LNCaP clone FGC (cell line): ENCODE data around the gene SHMT2.
A peak's percentile ranks its signal among the peaks of the same experiment; 100 is the strongest.

Experiments used
- DNase-seq: peaks from one replicate; pipeline ENCODE4 v3.0.0-alpha.2; 2011; ENCODE audit warnings: low read depth
- H3K4me3 ChIP-seq: 2 replicates; pipeline ENCODE4 v1.5.1; 2011; ENCODE audit warnings: mild to moderate bottlenecking, low read depth, low read length, control low read depth
- CTCF ChIP-seq: IDR thresholded peaks from 2 replicates; pipeline ENCODE4 v1.5.1; 2012; ENCODE audit warnings: mild to moderate bottlenecking; ENCODE audit not compliant: control insufficient read depth, insufficient read depth; ENCODE audit errors: extremely low read depth

Gene SHMT2

DNA sequence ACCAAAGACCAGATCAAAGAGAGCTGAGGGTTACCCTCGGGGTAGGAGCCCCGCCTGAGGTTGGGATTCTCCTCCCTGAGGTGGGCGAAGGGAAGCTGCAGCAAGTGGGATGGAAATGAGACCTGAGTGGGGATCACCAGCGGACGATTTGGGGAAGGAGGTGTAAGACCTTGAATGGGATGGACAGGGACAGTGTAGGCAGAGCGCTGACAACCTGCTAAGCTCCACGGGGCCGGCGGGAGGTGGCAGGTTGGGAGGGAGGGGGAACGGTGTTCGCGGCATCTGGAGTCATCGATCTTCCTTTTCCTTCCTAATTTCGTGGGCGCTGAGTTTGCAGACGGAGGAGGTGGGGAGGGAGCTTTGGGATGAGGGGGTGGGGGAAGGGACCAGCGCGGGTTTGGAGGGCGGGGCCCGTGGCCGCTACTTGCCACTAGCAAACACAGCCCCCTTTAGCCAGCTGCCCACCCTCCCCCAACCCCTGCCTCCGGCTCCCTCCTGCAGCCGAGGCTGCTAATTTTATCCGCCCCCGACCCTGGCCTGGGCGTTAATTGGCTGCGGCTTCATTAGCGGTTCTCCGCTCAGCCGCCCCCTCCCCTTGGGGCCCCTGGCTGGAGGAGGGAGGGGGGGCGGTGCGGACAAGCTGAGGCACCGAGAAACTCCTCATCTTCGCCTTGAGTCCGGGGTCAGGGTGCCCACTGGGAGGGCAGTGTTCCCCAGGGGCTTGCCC lies 2.8 kb upstream of the SHMT2 start:
- TF ChIP-seq CTCF, result no peak
- DNase-seq, result no peak
- H3K4me3 ChIP-seq, result no peak overlapping the region

DNA sequence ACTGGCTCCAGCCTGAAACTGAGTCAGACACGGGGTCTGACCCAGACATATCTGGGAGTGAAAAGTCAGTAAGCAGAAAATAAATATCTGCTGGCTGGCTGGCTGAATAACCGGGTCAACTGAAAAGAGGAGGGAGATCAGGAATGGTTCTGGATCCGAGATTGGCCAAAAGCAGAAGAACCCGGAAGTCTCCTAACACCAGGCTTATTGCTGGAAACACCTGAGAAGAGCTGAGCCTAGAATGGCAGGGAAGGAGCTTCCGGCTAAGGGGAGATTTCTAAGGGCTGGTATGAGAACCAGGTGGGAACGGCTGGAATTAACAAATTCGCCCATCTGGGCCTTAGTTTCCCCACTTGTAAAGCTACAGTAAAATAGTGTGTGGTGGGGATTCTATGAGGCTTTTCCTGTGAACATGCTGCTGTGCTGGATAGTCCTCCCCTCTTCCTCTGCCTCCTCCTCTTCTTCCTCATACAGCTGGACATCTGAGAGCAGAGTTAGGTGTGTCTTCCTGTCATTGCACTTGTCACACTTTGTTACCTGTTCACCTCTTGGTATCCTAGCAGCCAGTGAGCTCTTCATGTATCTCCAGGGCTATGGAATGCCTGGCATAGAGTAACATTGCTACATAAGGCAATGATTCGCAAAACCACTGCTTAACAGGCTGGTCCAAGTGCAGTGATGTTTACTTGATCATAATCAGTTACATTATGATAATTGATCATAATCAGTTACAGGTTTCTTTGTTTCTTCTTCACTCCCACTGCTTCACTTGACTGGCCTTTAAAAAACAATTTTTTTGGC lies 2.0 kb upstream of the SHMT2 start:
- H3K4me3 ChIP-seq, result no peak overlapping the region
- DNase-seq, result peak; percentile 65
- no peak for TF ChIP-seq CTCF

- peak overlapping the region; percentile 89 for H3K4me3 ChIP-seq
- TF ChIP-seq CTCF, result no peak
- no peak for DNase-seq
Measured at GRCh38 chr12:57229046-57229633, 371 bp upstream of the SHMT2 start.

DNA sequence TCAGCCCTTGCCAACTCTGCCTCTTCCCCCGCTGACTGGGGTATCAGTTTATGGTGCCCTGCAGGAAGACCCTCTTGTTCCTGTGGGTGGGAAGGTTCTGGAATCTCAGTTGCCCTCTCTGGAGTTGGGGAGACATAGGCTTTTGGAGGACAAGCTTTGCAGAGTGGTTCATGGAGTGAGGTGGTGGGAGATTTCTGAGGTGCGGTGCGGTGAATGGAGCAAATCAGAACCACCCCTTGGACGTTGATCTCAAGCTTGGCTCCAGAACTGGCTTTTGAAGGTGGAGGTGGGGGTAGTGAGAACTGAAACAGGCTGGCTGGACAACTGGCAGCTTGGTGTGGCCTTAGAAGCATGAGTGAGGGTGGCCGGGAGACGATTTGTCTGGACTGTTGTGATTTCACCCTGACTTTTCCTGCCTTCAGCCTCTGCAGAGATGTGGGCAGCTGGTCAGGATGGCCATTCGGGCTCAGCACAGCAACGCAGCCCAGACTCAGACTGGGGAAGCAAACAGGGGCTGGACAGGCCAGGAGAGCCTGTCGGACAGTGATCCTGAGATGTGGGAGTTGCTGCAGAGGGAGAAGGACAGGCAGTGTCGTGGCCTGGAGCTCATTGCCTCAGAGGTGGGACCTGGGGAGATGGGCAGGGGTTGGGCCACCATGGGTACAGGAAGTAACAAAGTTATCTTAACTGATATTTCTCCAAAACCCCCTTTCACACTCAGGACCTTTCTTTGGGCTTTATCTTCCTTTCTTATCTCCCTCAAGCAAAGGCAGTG lies 1.1 kb downstream of the SHMT2 start:
- no peak for TF ChIP-seq CTCF
- DNase-seq, result no peak
- peak overlapping the region; percentile 89 for H3K4me3 ChIP-seq

DNA sequence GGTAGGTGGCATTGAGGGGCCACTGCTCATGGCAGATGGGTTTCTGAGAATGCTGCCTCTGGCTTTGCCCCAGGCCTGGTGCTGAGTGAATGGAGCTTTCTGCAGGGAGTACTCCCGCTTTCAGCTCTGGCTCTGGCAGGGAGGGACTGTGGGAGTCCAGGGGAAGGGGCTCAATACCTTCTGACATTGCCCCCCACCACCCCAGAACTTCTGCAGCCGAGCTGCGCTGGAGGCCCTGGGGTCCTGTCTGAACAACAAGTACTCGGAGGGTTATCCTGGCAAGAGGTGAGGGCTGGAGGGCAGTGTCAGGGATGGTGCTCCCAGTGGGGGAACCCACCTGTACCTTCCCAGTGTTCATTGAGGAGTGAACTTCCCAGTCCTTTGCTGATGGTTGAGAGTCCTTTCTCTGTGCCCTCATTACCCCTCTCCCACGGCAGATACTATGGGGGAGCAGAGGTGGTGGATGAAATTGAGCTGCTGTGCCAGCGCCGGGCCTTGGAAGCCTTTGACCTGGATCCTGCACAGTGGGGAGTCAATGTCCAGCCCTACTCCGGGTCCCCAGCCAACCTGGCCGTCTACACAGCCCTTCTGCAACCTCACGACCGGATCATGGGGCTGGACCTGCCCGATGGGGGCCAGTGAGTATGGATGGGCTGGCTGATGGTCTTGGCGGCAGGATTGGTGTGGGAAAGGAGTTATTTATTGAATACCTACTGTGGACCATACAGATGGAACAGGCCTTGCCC lies 1.9 kb downstream of the SHMT2 start:
- no peak for TF ChIP-seq CTCF
- DNase-seq, result no peak
- peak overlapping the region; percentile 89 for H3K4me3 ChIP-seq

- DNase-seq, result no peak
- no peak for TF ChIP-seq CTCF
- peak overlapping the region; percentile 89; the same call in 1 of the 2 replicates for H3K4me3 ChIP-seq
Measured at GRCh38 chr12:57232156-57232756, 2.7 kb downstream of the SHMT2 start.
